GM23248 (cell line): ENCODE results near the gene ZNF133.

Source experiments
- EZH2 ChIP-seq: fragments of 200-600 bp; sonication (generic); IDR thresholded peaks from 2 replicates; pipeline ENCODE4 v1.6.1; 2018; ENCODE audit warnings: antibody characterized with exemption, mild to moderate bottlenecking; ENCODE audit not compliant: insufficient read depth, poor library complexity, severe bottlenecking
- EZH2phosphoT487 ChIP-seq: fragments of 200-600 bp; sonication (generic); IDR thresholded peaks from 2 replicates; pipeline ENCODE4 v1.6.1; 2018; ENCODE audit warnings: antibody characterized with exemption, moderate library complexity, mild to moderate bottlenecking, low read depth; ENCODE audit not compliant: insufficient read depth

DNA sequence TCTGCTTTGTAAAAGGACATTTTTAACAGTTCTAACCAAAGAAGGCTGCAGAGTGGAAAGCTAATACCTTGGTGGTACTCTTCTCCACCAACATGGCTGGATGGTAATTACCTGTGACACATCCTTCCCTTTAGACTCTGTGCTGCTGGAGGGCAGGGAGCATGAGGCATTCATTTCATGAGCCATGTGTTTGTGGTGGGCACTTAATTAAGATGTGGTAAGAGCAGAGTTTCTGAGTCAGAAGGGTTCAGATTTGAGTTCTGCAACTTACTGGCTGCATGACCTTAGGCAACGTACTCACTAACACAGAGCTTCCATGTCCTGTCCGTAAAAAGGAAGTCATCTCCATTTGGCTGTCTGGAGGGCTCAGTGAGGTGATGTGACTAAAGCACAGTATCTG lies 9.1 kb upstream of the ZNF133 start:
- no peak for TF ChIP-seq EZH2phosphoT487
- TF ChIP-seq EZH2: no peak
